Liver (tissue), 3 donors: ENCODE results near the gene MYO15B.

ENCODE experiments used
- EGR1 ChIP-seq, 2 donors: IDR thresholded peaks; 2 replicates each; pipeline ENCODE4 v1.6.1; 2016 to 2018; ENCODE audit warnings: antibody characterized with exemption in 2 of 2, low read depth in 2 of 2
- FOXA2 ChIP-seq: IDR thresholded peaks from 2 replicates; pipeline ENCODE4 v1.6.1; 2016; ENCODE audit warnings: antibody characterized with exemption
- GABPA ChIP-seq, 2 donors: IDR thresholded peaks in 1 of 2; conservative IDR thresholded peaks in 1 of 2; 2 replicates each; pipeline ENCODE4 v1.6.1; 2016; ENCODE audit warnings: antibody characterized with exemption in 2 of 2, mild to moderate bottlenecking in 1 of 2, moderate library complexity in 1 of 2
- HNF4G ChIP-seq: IDR thresholded peaks from 2 replicates; pipeline ENCODE4 v1.6.1; 2016; ENCODE audit warnings: antibody characterized with exemption
- JUND ChIP-seq, 2 donors: IDR thresholded peaks; 2 replicates each; pipeline ENCODE4 v1.6.1; 2016; ENCODE audit warnings: antibody characterized with exemption in 2 of 2
- NR2F2 ChIP-seq: IDR thresholded peaks from 2 replicates; pipeline ENCODE4 v1.6.1; 2016; ENCODE audit warnings: antibody characterized with exemption
- RAD21 ChIP-seq, 2 donors: IDR thresholded peaks; 2 replicates each; pipeline ENCODE4 v1.6.1; 2016; ENCODE audit warnings: antibody characterized with exemption in 2 of 2, mild to moderate bottlenecking in 2 of 2
- YY1 ChIP-seq: IDR thresholded peaks from 2 replicates; pipeline ENCODE4 v1.6.1; 2016; ENCODE audit warnings: antibody characterized with exemption, mild to moderate bottlenecking
- TF ChIP-seq, protein P1 (sequence below): fragments of 150-350 bp; IDR thresholded peaks from 2 replicates; pipeline ENCODE4 v1.5.1; 2017; ENCODE audit warnings: improper control_type of control experiment, low read depth, low read length; ENCODE audit not compliant: missing input control
- TF ChIP-seq, protein P2 (sequence below): IDR thresholded peaks from 2 replicates; pipeline ENCODE4 v1.6.1; 2016; ENCODE audit warnings: antibody characterized with exemption
- TF ChIP-seq, protein P3 (sequence below): IDR thresholded peaks from 2 replicates; pipeline ENCODE4 v1.6.1; 2016; ENCODE audit warnings: antibody characterized with exemption
- TF ChIP-seq, protein P4 (sequence below): IDR thresholded peaks from 2 replicates; pipeline ENCODE4 v1.6.1; 2016; ENCODE audit warnings: antibody characterized with exemption, mild to moderate bottlenecking
- donor health status: healthy.
- donor health status: healthy.

DNA sequence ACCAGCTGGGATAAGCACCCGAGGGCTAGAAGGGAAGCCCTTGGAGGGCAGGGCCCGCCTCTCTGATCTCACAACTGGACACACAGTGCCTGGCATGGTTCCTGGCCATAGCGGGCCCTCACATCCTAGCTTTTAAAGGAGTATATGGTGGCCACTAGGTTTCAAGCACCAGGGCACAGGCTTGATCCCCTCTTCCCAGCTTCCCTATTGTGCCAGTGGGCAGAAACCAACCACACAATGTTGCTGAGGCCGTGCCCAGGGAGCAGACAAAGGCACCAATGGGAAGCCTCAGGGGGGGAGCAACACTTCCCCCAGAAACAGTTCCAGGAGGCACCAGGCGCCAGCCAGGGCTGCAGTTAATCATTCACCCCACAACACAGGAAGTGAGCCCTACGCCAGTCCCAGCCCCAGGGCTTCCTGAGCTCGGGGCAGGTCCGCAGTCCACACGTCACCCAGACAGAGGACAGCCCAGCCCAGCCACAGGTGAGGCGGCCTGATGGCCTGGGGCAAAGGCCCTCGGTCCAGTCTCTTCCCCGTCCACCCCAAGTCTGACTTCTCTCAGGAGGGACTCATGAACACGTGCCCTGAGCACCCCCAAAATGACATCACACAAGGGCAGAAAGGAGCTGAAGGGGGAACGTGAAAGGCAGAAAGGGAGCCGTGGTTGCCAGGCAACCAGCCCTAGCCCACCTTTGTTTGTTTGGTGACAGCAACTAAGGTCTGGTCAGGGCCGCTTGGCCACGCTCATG lies 58.5 kb downstream of the MYO15B start:
- TF ChIP-seq, protein P1, sequence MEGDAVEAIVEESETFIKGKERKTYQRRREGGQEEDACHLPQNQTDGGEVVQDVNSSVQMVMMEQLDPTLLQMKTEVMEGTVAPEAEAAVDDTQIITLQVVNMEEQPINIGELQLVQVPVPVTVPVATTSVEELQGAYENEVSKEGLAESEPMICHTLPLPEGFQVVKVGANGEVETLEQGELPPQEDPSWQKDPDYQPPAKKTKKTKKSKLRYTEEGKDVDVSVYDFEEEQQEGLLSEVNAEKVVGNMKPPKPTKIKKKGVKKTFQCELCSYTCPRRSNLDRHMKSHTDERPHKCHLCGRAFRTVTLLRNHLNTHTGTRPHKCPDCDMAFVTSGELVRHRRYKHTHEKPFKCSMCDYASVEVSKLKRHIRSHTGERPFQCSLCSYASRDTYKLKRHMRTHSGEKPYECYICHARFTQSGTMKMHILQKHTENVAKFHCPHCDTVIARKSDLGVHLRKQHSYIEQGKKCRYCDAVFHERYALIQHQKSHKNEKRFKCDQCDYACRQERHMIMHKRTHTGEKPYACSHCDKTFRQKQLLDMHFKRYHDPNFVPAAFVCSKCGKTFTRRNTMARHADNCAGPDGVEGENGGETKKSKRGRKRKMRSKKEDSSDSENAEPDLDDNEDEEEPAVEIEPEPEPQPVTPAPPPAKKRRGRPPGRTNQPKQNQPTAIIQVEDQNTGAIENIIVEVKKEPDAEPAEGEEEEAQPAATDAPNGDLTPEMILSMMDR = no peak
- peak; percentile 73 for TF ChIP-seq YY1
- TF ChIP-seq JUND (IDR thresholded peaks at IDR 0.05) = peak in 1 of 2 donors; percentile 32
- TF ChIP-seq FOXA2 = no peak
- TF ChIP-seq, protein P2, sequence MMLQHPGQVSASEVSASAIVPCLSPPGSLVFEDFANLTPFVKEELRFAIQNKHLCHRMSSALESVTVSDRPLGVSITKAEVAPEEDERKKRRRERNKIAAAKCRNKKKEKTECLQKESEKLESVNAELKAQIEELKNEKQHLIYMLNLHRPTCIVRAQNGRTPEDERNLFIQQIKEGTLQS = no peak
- TF ChIP-seq RAD21 (IDR thresholded peaks at IDR 0.05) = peak in 1 of 2 donors; percentile 39
- TF ChIP-seq, protein P3, sequence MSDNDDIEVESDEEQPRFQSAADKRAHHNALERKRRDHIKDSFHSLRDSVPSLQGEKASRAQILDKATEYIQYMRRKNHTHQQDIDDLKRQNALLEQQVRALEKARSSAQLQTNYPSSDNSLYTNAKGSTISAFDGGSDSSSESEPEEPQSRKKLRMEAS = no peak
- TF ChIP-seq EGR1 (IDR thresholded peaks at IDR 0.05; ENCODE audit: low read depth in 2 of 2) = no peak
- TF ChIP-seq GABPA (IDR thresholded peaks at IDR 0.05 in 1 of 2, conservative IDR thresholded peaks at IDR 0.05 in 1 of 2) = peak; percentile 45 to 90
- TF ChIP-seq, protein P4, sequence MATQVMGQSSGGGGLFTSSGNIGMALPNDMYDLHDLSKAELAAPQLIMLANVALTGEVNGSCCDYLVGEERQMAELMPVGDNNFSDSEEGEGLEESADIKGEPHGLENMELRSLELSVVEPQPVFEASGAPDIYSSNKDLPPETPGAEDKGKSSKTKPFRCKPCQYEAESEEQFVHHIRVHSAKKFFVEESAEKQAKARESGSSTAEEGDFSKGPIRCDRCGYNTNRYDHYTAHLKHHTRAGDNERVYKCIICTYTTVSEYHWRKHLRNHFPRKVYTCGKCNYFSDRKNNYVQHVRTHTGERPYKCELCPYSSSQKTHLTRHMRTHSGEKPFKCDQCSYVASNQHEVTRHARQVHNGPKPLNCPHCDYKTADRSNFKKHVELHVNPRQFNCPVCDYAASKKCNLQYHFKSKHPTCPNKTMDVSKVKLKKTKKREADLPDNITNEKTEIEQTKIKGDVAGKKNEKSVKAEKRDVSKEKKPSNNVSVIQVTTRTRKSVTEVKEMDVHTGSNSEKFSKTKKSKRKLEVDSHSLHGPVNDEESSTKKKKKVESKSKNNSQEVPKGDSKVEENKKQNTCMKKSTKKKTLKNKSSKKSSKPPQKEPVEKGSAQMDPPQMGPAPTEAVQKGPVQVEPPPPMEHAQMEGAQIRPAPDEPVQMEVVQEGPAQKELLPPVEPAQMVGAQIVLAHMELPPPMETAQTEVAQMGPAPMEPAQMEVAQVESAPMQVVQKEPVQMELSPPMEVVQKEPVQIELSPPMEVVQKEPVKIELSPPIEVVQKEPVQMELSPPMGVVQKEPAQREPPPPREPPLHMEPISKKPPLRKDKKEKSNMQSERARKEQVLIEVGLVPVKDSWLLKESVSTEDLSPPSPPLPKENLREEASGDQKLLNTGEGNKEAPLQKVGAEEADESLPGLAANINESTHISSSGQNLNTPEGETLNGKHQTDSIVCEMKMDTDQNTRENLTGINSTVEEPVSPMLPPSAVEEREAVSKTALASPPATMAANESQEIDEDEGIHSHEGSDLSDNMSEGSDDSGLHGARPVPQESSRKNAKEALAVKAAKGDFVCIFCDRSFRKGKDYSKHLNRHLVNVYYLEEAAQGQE = peak; percentile 86
- TF ChIP-seq NR2F2 = peak; percentile 24
- peak; percentile 82 for TF ChIP-seq HNF4G
